AG04449 (cell line): ENCODE results near the gene DENND4C.

ENCODE experiments used
- CTCF ChIA-PET: fragments of 350-600 bp; formaldehyde crosslinking; extraction: SDS; loops from one replicate; lab custom pipeline; 2021; ENCODE audit warnings: antibody characterized with exemption; lab: Yijun Ruan, JAX
- POLR2A ChIA-PET: fragments of 400-600, 350-600 bp; formaldehyde crosslinking; extraction: SDS; loops from one replicate; lab custom pipeline; 2020; ENCODE audit warnings: antibody characterized with exemption, inconsistent platforms; lab: Yijun Ruan, JAX
- DNase-seq: peaks from one replicate; pipeline ENCODE4 v3.0.0-alpha.2; 2010; ENCODE audit warnings: low read depth, low spot score
- H3K4me3 ChIP-seq: 2 replicates; pipeline ENCODE4 v1.5.1; 2011; ENCODE audit warnings: low read depth, mild to moderate bottlenecking, control low read depth, low read length
- TF ChIP-seq, protein P1 (sequence below): IDR thresholded peaks from one replicate; pipeline ENCODE4 v1.5.1; 2011; ENCODE audit warnings: mild to moderate bottlenecking, moderate library complexity, low read length, control low read depth, inconsistent platforms; ENCODE audit not compliant: insufficient read depth; ENCODE audit errors: missing control alignments

Gene DENND4C

DNA sequence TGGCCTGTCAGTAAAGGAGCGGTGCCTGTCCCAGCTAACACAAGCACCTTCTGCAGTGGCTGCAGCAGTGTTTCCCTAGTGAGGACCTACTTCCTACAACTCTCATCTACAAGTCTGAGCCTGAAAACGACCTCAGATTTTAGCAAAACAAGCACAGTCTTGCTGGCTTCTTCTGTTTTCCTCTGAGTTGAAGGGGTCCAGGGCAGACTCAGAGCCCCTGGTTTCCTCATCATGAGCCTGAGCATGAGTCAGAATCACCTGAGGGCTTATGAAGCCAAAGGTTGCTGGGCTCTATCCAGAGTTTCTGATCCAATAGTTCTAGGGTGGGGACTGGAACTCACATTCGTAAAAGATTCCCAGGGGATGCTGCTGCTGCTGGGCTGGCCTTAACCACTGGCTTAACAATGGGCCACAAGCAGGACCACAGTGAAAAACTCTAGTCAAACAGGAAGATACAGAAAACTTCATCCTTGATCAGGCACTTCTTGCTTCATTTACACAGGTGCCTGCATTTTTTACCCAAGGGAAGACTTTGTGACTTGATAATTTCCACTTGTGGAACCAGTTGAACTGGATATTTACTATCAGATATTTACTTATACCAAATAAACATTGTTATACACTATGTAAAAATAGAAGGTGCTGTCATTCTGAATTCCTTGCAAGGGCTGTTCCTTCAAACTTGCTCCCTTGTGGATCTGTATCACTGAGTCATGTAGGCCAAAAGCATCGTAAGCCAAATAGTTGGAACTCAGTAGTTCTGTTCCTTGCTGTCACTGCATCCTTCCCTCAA, 174.0 kb downstream of the DENND4C start:
- no peak overlapping the region for H3K4me3 ChIP-seq
- ChIA-PET CTCF (no interaction called here), POLR2A (no interaction called here)
- TF ChIP-seq, protein P1, sequence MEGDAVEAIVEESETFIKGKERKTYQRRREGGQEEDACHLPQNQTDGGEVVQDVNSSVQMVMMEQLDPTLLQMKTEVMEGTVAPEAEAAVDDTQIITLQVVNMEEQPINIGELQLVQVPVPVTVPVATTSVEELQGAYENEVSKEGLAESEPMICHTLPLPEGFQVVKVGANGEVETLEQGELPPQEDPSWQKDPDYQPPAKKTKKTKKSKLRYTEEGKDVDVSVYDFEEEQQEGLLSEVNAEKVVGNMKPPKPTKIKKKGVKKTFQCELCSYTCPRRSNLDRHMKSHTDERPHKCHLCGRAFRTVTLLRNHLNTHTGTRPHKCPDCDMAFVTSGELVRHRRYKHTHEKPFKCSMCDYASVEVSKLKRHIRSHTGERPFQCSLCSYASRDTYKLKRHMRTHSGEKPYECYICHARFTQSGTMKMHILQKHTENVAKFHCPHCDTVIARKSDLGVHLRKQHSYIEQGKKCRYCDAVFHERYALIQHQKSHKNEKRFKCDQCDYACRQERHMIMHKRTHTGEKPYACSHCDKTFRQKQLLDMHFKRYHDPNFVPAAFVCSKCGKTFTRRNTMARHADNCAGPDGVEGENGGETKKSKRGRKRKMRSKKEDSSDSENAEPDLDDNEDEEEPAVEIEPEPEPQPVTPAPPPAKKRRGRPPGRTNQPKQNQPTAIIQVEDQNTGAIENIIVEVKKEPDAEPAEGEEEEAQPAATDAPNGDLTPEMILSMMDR: no peak
- DNase-seq: no peak

DNA sequence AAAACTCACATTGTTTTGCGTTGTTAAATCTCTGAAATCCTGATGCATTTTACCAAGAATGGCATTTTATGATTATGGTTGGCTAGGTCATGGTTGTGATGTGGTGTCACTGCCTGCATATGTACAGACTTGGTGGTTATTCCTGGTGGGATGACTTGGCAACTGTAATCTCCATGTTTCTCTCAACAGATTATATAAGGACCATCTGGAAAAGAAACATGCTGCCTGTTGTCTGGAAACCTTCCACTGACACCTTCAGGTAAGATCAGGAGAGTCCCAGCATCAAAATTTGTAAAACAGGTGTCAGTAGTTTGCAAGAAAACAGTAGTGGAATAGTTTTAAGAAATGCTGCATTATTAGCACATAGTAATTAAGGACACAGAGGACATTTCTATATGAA, 175.3 kb downstream of the DENND4C start:
- no peak overlapping the region for H3K4me3 ChIP-seq
- CTCF ChIA-PET: no interaction called here
- DNase-seq: no peak
- POLR2A ChIA-PET: no interaction called here
- TF ChIP-seq, protein P1: no peak

DNA sequence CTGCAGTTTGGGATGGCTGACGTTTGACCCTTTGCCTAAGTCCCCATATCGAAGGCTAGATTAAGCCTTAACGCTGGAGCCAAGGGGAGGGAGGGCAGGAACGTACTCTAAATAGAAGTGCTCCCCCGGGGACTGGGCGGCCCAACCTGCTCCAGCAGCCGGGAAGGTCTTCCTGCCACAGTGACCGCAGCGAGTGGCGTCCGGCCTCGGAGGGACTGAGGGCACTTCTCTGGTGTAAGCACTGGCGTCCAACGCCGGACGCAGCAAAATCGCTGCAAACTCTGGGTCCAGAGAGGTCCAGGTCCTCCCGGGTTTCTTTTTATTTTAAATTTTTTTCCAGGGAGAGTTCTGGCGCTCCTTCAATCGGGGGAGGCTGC, 177.8 kb downstream of the DENND4C start:
- peak overlapping the region; percentile 76 for H3K4me3 ChIP-seq
- ChIA-PET CTCF (no interaction called here), POLR2A (interaction anchor here (1.4 kb wide), 1 partner anchor 28 kb away, joined by 9 read pairs; the partner anchor contains the start of gene RPS6)
- DNase-seq: no peak
- TF ChIP-seq, protein P1: no peak

DNA sequence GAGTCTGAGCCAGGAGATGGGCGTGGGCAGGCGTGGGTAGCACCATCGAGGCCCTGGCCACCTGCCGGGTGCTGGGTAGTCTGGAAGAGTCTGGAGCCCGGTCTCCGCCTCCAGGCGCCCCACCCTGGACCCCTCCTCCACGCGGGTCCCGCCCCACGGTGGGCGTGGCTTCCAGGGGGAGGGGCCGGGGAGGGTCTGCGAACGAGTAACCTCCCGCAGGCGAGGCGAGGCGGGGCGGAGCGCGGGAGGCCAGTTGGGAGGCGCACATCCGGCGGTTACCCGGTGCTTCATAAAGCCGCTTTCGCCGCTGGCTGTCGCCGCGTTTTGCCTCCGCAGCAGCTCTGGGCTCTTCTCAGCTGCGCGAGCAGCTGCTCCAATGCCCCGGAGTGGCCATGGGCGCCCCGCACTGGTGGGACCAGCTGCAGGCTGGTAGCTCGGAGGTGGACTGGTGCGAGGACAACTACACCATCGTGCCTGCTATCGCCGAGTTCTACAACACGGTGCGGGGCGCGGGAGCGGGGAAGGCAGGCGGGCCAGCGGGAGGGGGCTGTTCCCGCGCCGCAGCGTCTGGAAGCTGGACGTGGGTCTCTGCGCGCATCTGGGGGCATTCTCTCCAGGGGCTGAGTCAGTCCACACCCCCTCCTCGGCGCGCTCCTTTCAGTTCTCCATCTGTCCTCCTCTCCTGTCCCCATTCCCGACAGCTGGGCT, 178.4 kb downstream of the DENND4C start, which contains the start of gene ACER2:
ACER2 (plus strand) TSS at position 317 of the 708 bp plus-strand sequence; CDS start at position 393, 76 bp downstream.
- DNase-seq: no peak
- ChIA-PET CTCF (no interaction called here), POLR2A (interaction anchor here (0.9 to 1.4 kb wide), 2 partner anchors 27 to 29 kb away, joined by 3 to 9 read pairs; partner anchors contain the start of gene RPS6)
- TF ChIP-seq, protein P1: peak; percentile 28
- peak within 1 kb of the TSS; percentile 76 for H3K4me3 ChIP-seq

DNA sequence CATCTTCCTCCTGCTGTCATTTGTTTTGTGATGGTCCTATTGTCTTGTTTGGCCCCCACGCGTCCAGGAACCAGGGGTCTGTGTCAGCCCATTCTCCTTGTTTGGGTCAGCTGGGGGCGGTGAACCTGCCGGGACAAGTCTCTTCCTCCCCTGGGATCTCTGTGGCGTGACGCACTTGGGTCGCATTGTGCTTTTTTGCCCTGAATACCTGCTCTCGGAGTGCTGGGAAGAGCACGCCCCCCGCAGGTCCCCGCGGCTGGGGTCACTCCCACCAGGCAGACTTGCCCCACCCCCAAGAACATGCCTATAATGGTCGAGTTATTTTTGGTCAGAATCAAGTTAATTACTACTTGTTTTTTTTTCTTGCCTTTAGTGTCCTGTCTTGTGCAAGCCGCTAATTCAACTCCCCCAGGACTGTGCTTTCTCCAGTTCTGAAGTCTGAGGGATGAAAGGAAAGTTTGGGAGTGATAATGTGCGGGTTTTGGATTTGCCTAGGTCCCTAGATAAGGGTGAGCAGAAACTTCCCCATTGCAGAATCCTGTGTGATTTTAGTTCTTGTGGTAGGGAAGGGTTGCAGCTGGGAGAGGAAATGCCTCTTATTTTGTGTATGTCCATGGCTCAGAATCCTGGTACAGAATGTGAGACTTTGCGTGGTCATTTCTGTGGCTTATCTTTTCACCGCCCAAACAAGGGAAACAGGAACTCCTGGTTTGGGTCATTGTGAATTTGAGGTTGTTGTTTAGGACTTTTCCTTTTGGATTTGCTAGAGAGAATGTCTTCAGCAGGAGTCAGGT, 179.1 kb downstream of the DENND4C start:
- H3K4me3 ChIP-seq: peak overlapping the region; percentile 76
- ChIA-PET CTCF (no interaction called here), POLR2A (interaction anchor here (0.9 to 1.4 kb wide), 2 partner anchors 28 to 30 kb away, joined by 3 to 9 read pairs; partner anchors contain the start of gene RPS6)
- DNase-seq: no peak
- TF ChIP-seq, protein P1: no peak

DNA sequence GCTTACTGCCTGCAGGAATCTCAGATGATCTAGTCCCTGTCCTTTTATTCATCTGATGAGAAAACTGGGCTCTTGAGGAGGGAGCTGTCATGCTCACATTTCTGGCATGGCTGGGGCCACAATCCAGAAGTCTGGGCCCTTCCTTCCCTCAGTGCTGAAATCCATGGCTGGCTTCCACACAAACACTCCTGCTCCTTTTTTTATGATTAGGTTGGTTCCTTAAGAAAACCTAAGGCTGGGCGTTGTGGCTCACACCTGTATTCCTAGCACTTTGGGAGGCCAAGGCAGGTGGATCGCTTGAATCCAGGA, 179.7 kb downstream of the DENND4C start:
- DNase-seq: no peak
- TF ChIP-seq, protein P1: no peak
- POLR2A ChIA-PET: no interaction called here
- H3K4me3 ChIP-seq: no peak overlapping the region
- CTCF ChIA-PET: no interaction called here
